ENCODE data around the gene PGLYRP3.

PGLYRP3 gene

DNA sequence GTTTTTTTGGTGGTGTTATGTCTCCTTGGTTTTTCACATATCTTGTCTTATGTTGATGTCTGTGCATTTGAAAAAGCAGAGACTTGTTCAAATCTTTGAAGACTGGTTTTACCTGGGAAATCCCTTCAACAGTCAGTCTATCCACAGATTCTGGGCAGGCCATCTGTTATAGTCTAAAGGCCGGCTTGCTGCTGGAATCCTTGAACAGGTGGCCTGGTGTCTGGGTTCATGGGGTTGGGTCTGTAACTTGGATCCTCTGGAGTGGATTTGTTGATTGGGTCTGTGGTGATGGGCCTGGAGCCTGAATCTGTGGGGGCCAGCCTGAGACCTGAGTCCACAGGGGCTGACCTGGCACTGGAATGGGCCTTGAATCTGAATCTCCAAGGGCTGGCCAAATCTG, 41.0 kb downstream of the PGLYRP3 start:
- DNase-seq (ENCODE audit: insufficient read length, low spot score) (no peak), FAIRE-seq (no peak)
- no peak for TF ChIP-seq PAX5 (IDR thresholded peaks at IDR 0.05; ENCODE audit: insufficient read depth, low read length, severe bottlenecking)
- TF ChIP-seq POLR2AphosphoS5 (IDR thresholded peaks at IDR 0.05; ENCODE audit: low read depth, low read length) = no peak
- no peak for TF ChIP-seq TAF1 (IDR thresholded peaks at IDR 0.05; ENCODE audit: low read depth, low read length)
- TF ChIP-seq SPI1 (IDR thresholded peaks at IDR 0.05; ENCODE audit: low read depth, low read length) = no peak
- no peak for TF ChIP-seq POLR2A (IDR thresholded peaks at IDR 0.05; ENCODE audit: low read depth, low read length)
- TF ChIP-seq POU2F2 (IDR thresholded peaks at IDR 0.05; ENCODE audit: low read depth, low read length) = no peak

DNA sequence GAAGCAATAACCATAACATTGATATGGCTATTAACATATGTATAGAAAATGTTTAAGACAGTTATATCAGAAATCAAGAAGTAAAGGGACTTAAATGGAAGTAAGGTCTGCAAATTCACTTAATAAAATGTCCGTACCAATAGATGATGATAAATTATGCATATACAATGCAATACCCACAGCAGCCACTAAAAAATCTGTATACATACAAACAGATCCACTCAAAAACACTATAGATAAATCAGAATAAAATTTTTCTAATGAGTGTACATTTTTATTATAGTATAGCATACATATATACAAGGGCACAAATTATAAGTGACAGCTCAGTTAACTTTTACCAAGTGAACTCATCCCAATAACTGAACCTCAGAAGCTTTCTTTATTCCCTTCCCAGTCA, 47.3 kb downstream of the PGLYRP3 start:
- no peak for TF ChIP-seq POLR2A (IDR thresholded peaks at IDR 0.05; ENCODE audit: low read depth, low read length)
- TF ChIP-seq SPI1 (IDR thresholded peaks at IDR 0.05; ENCODE audit: low read depth, low read length) = no peak
- TF ChIP-seq POLR2AphosphoS5 (IDR thresholded peaks at IDR 0.05; ENCODE audit: low read depth, low read length) = no peak
- no peak for TF ChIP-seq TAF1 (IDR thresholded peaks at IDR 0.05; ENCODE audit: low read depth, low read length)
- no peak for TF ChIP-seq PAX5 (IDR thresholded peaks at IDR 0.05; ENCODE audit: insufficient read depth, low read length, severe bottlenecking)
- no peak for TF ChIP-seq POU2F2 (IDR thresholded peaks at IDR 0.05; ENCODE audit: low read depth, low read length)
- DNase-seq (ENCODE audit: insufficient read length, low spot score) = no peak
- no peak for FAIRE-seq

DNA sequence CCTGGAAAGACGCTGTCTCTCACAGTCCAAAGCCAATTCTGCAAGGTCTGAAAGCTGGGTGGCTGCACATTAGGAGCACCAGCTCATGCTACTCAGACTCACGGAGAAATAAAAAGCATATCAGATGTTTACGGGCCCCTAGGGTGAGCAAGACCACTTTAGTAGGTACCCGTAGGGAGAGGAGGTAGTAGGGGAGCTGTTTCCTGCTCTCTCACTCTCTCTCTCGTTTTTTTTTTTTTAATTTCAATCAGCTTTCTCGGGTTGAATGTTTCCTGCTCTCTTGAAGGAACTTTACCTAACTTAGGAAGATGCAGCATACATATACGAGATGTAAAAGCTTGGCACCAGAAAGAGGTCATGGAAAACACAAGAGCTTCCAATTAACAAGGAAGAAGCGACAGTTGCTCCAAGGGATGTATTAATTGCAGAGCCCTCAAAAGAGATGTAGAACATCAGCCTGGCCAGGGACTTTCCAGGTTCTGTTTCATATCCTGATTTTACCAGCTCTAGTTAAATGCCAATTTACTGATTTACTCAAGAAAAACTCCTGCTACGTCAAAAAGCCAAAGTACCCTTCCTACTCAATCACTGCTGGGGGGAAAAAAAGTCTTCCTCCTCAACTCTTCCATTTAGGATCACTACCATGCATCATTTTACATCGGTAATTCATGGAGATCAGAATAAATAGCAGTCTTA, 50.1 kb downstream of the PGLYRP3 start:
- TF ChIP-seq SPI1 (IDR thresholded peaks at IDR 0.05; ENCODE audit: low read depth, low read length) = peak; percentile 95
- TF ChIP-seq POU2F2 (IDR thresholded peaks at IDR 0.05; ENCODE audit: low read depth, low read length) = no peak
- TF ChIP-seq POLR2AphosphoS5 (IDR thresholded peaks at IDR 0.05; ENCODE audit: low read depth, low read length) = no peak
- FAIRE-seq (no peak), DNase-seq (ENCODE audit: insufficient read length, low spot score) (no peak)

GRCh38 chr1:153262070-153262366, 50.7 kb downstream of the PGLYRP3 start:
- TF ChIP-seq POLR2A (IDR thresholded peaks at IDR 0.05; ENCODE audit: low read depth, low read length) (no peak), POLR2AphosphoS5 (IDR thresholded peaks at IDR 0.05; ENCODE audit: low read depth, low read length) (no peak), PAX5 (IDR thresholded peaks at IDR 0.05; ENCODE audit: insufficient read depth, low read length, severe bottlenecking) (no peak), POU2F2 (IDR thresholded peaks at IDR 0.05; ENCODE audit: low read depth, low read length) (no peak)
- FAIRE-seq (peak; percentile 67), DNase-seq (ENCODE audit: insufficient read length, low spot score) (no peak)

DNA sequence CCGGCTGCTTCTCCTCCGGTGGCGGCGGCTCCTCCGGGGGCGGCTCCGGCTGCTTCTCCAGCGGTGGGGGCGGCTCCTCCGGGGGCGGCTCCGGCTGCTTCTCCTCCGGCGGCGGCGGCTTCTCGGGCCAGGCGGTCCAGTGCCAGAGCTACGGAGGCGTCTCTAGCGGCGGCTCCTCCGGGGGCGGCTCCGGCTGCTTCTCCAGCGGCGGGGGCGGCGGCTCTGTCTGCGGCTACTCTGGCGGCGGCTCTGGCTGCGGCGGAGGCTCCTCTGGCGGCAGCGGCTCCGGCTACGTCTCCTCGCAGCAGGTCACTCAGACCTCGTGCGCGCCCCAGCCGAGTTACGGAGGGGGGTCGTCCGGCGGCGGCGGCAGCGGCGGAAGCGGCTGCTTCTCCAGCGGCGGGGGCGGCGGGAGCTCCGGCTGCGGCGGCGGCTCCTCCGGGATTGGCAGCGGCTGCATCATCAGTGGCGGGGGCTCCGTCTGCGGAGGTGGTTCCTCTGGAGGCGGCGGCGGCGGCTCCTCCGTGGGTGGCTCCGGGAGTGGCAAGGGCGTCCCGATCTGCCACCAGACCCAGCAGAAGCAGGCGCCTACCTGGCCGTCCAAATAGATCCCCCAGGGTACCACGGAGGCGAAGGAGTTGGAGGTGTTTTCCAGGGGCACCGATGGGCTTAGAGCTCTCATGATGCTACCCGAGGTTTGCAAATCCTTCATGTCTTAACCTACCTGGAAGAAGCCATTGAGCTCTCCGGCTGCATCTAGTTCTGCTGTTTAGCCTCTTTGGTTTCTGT, 51.3 kb downstream of the PGLYRP3 start:
- FAIRE-seq (peak; percentile 16), DNase-seq (ENCODE audit: insufficient read length, low spot score) (no peak)
- TF ChIP-seq TAF1 (IDR thresholded peaks at IDR 0.05; ENCODE audit: low read depth, low read length) (no peak), POLR2A (IDR thresholded peaks at IDR 0.05; ENCODE audit: low read depth, low read length) (no peak), POLR2AphosphoS5 (IDR thresholded peaks at IDR 0.05; ENCODE audit: low read depth, low read length) (no peak), PAX5 (IDR thresholded peaks at IDR 0.05; ENCODE audit: insufficient read depth, low read length, severe bottlenecking) (no peak), SPI1 (IDR thresholded peaks at IDR 0.05; ENCODE audit: low read depth, low read length) (no peak), POU2F2 (IDR thresholded peaks at IDR 0.05; ENCODE audit: low read depth, low read length) (no peak)

- DNase-seq (ENCODE audit: insufficient read length, low spot score) (no peak), FAIRE-seq (peak; percentile 83)
- TF ChIP-seq SPI1 (IDR thresholded peaks at IDR 0.05; ENCODE audit: low read depth, low read length) (peak; percentile 63), TAF1 (IDR thresholded peaks at IDR 0.05; ENCODE audit: low read depth, low read length) (no peak)
Observed at GRCh38 chr1:153260585-153261280, 52.0 kb downstream of the PGLYRP3 start.

DNA sequence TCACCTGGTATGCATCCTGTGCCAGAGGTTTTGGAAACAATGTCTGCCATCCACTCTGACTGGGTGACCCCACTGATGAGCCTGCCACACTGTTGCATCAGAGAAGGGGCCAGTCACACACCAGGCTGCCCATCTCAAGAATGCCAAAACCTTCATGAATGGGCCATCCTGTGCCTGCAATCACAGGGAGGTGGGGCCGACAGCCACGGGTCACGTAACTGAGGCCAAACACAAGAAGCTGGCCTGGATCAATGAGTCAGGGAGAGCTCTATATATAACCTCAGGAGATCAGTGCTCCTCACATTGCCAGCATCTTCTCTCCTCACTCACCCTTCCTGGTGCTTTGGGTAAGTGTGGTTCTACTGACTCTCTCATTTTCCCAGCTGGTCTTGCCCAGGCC, 53.4 kb downstream of the PGLYRP3 start, which contains the start of gene LORICRIN:
Gene LORICRIN (plus strand): TSS at position 301 of the 400 bp plus-strand sequence. CDS start 1,263 bp downstream, outside the sequence.
- TF ChIP-seq POLR2A (IDR thresholded peaks at IDR 0.05; ENCODE audit: low read depth, low read length) = no peak
- TF ChIP-seq POLR2AphosphoS5 (IDR thresholded peaks at IDR 0.05; ENCODE audit: low read depth, low read length) = no peak
- no peak for TF ChIP-seq PAX5 (IDR thresholded peaks at IDR 0.05; ENCODE audit: insufficient read depth, low read length, severe bottlenecking)
- TF ChIP-seq SPI1 (IDR thresholded peaks at IDR 0.05; ENCODE audit: low read depth, low read length) = no peak
- TF ChIP-seq TAF1 (IDR thresholded peaks at IDR 0.05; ENCODE audit: low read depth, low read length) = no peak
- no peak for TF ChIP-seq POU2F2 (IDR thresholded peaks at IDR 0.05; ENCODE audit: low read depth, low read length)
- no peak for FAIRE-seq
- no peak for DNase-seq (ENCODE audit: insufficient read length, low spot score)

GRCh38 chr1:153253693-153254092, 59.1 kb downstream of the PGLYRP3 start:
- DNase-seq (ENCODE audit: insufficient read length, low spot score) (no peak), FAIRE-seq (no peak)
- no peak for TF ChIP-seq TAF1 (IDR thresholded peaks at IDR 0.05; ENCODE audit: low read depth, low read length)
- TF ChIP-seq PAX5 (IDR thresholded peaks at IDR 0.05; ENCODE audit: insufficient read depth, low read length, severe bottlenecking) = no peak
- no peak for TF ChIP-seq POLR2A (IDR thresholded peaks at IDR 0.05; ENCODE audit: low read depth, low read length)
- no peak for TF ChIP-seq POU2F2 (IDR thresholded peaks at IDR 0.05; ENCODE audit: low read depth, low read length)
- TF ChIP-seq POLR2AphosphoS5 (IDR thresholded peaks at IDR 0.05; ENCODE audit: low read depth, low read length) = no peak

- no peak for FAIRE-seq
- DNase-seq (ENCODE audit: insufficient read length, low spot score) = no peak
- no peak for TF ChIP-seq POLR2AphosphoS5 (IDR thresholded peaks at IDR 0.05; ENCODE audit: low read depth, low read length)
- TF ChIP-seq POLR2A (IDR thresholded peaks at IDR 0.05; ENCODE audit: low read depth, low read length) = no peak
- TF ChIP-seq TAF1 (IDR thresholded peaks at IDR 0.05; ENCODE audit: low read depth, low read length) = no peak
- no peak for TF ChIP-seq SPI1 (IDR thresholded peaks at IDR 0.05; ENCODE audit: low read depth, low read length)
Observed at GRCh38 chr1:153253076-153253475, 59.7 kb downstream of the PGLYRP3 start.

All from GM12891 (cell line).